Thoracic aorta endothelial cell (primary cell): ENCODE measurements around the gene CDK6. TPM values are rescaled to one million over a fixed set of nuclear protein-coding genes. Genes with fewer than 3 reads are reported as not detected.

ENCODE experiments used
- small RNA-seq: library from RNA; depleted of rRNA; stranded (forward); fragments of <200 nt; gene quantifications from one replicate; pipeline ENCODE3, GENCODE V24; 2012
- total RNA-seq: library from RNA; depleted of rRNA; stranded (reverse); fragments of >200 nt; gene quantifications from 2 replicates; pipeline ENCODE4 v1.2.3, GENCODE V29; 2012

The CDK6 gene
- total RNA-seq, result 36.4 and 53.6 TPM in 2 replicates

DNA sequence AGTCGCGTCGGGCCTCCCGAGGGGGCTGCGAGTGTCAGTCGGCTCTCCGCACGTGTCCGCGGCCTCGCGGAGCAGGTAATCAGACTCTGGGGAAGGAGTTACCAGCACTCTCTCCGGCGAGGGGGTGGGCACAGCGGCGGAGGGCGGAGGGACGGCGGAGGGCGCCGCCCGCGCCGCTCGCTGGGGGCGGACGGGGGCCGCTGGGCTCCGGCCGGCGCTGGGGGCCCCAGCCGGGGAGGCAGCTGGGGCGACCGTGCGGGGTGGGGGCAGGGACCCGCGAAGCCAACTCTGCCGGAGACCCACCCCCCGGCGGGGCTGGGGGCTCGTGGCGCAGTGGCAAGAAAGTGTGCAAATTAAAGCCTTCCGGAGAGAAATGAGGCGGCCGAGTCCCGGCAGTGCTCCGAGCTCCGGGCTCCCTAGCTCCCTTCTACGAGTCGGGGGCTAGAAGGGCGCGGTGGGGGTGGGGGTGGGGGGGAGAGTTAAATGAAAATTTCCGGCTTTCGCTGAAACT, at the start of gene CDK6:
TSS of gene CDK6 (minus strand) at position 85 of the 511 bp plus-strand sequence. CDS start 3,250 bp downstream, outside the sequence.

Small RNA genes within 50 kb of the gene (small RNA-seq; reads per million reads assigned to genes)
- not detected for gene RNU6-10P

Other genes starting within 250 kb of the CDK6 start
- gene FAM133B, start 246.2 kb downstream of the CDK6 start, total RNA-seq, result 36.6 and 41.9 TPM in 2 replicates